Astrocyte (in vitro differentiated cells and primary cell): Measurements from ENCODE around the gene ATP13A2. TPM values are rescaled to one million over a fixed set of nuclear protein-coding genes. Genes with fewer than 3 reads are reported as not detected.

Experiments used
- DNase-seq: peaks from one replicate; pipeline ENCODE4 v3.0.0-alpha.2; 2010; ENCODE audit warnings: low read depth
- FAIRE-seq: peaks from 2 replicates; lab custom pipeline; 2011; peaks lifted over from hg19 to GRCh38; lab: Jason Lieb, UNC
- H2AFZ ChIP-seq: 2 replicates; pipeline ENCODE4 v1.6.0; 2012; ENCODE audit warnings: low read depth, low read length, inconsistent platforms
- H3K27ac ChIP-seq: 2 replicates; pipeline ENCODE4 v1.5.1; 2011; ENCODE audit warnings: low read depth, low read length, inconsistent platforms
- H3K27me3 ChIP-seq: 2 replicates; pipeline ENCODE4 v1.6.0; 2011; ENCODE audit warnings: low read length, inconsistent platforms; ENCODE audit not compliant: insufficient read depth
- H3K36me3 ChIP-seq: 2 replicates; pipeline ENCODE4 v1.5.1; 2011; ENCODE audit warnings: low read length, inconsistent platforms; ENCODE audit not compliant: insufficient read depth
- H3K4me1 ChIP-seq: 2 replicates; pipeline ENCODE4 v1.5.1; 2011; ENCODE audit warnings: low read length, inconsistent platforms; ENCODE audit not compliant: insufficient read depth
- H3K4me2 ChIP-seq: 2 replicates; pipeline ENCODE4 v1.6.0; 2012; ENCODE audit warnings: low read length, inconsistent platforms
- H3K4me3 ChIP-seq: 2 replicates; pipeline ENCODE4 v1.5.1; 2011; ENCODE audit warnings: low read depth, mild to moderate bottlenecking, low read length, inconsistent platforms; ENCODE audit not compliant: insufficient read depth
- H3K79me2 ChIP-seq: 2 replicates; pipeline ENCODE4 v1.6.0; 2012; ENCODE audit warnings: mild to moderate bottlenecking, low read length, inconsistent platforms; ENCODE audit not compliant: insufficient read depth
- H3K9ac ChIP-seq: 2 replicates; pipeline ENCODE4 v1.6.0; 2012; ENCODE audit warnings: mild to moderate bottlenecking, low read length, inconsistent platforms
- H3K9me3 ChIP-seq: 2 replicates; pipeline ENCODE4 v1.5.1; 2012; ENCODE audit warnings: low read depth, mild to moderate bottlenecking, low read length, inconsistent platforms; ENCODE audit not compliant: insufficient read depth
- H4K20me1 ChIP-seq: 2 replicates; pipeline ENCODE4 v1.6.0; 2012; ENCODE audit warnings: low read length, inconsistent platforms; ENCODE audit not compliant: insufficient read depth
- H3K27ac Mint-ChIP-seq: one replicate; pipeline ENCODE4 v1.8.0; 2021; ENCODE audit warnings: mild to moderate bottlenecking, mixed read lengths; ENCODE audit not compliant: unreplicated experiment
- H3K27me3 Mint-ChIP-seq: one replicate; pipeline ENCODE4 v1.8.0; 2021; ENCODE audit warnings: low read depth, mixed read lengths; ENCODE audit not compliant: unreplicated experiment
- H3K36me3 Mint-ChIP-seq: one replicate; pipeline ENCODE4 v1.8.0; 2021; ENCODE audit warnings: low read depth, mixed read lengths; ENCODE audit not compliant: unreplicated experiment
- H3K4me1 Mint-ChIP-seq: one replicate; pipeline ENCODE4 v1.8.0; 2021; ENCODE audit warnings: low read depth, mixed read lengths; ENCODE audit not compliant: unreplicated experiment
- H3K4me3 Mint-ChIP-seq: one replicate; pipeline ENCODE4 v1.8.0; 2021; ENCODE audit warnings: mild to moderate bottlenecking, moderate library complexity, mixed read lengths; ENCODE audit not compliant: unreplicated experiment
- H3K9me3 Mint-ChIP-seq: one replicate; pipeline ENCODE4 v1.8.0; 2021; ENCODE audit warnings: mild to moderate bottlenecking, mixed read lengths; ENCODE audit not compliant: unreplicated experiment
- EZH2 ChIP-seq: IDR thresholded peaks from 2 replicates; pipeline ENCODE4 v1.6.1; 2012; ENCODE audit warnings: mild to moderate bottlenecking, low read length, inconsistent platforms; ENCODE audit not compliant: insufficient read depth
- total RNA-seq: library from RNA; stranded (reverse); gene quantifications from 2 replicates; pipeline ENCODE4 v1.2.1, GENCODE V29; 2021
- TF ChIP-seq, protein P1 (sequence below): IDR thresholded peaks from 2 replicates; pipeline ENCODE4 v1.5.1; 2011; ENCODE audit warnings: low read depth, mild to moderate bottlenecking, inconsistent platforms, low read length, moderate library complexity; ENCODE audit not compliant: insufficient read depth

The ATP13A2 gene
- total RNA-seq, 1 donor from 2014 or later, result 67.8 TPM

DNA sequence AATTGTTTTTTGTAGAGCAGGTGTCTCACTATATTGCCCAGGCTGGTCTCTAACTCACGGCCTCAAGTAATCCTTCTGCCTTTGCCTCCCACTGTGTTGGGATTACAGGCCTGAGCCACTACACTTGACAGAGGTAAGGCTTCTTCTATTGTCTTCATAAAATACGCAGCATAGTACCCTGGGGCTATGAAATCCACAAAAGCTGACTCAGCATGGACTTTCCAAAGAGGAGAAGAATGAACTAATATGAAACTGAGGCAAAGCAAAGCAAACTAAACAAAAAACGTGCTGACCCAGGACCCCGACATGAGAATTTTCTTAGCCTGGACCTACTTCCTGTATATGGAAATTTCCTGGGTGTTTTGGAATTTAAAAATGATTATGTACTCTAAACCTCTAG is 18.5 kb upstream of the ATP13A2 start:
- Histone ChIP-seq H2AFZ (no peak overlapping the region), H3K4me3 (no peak overlapping the region), H3K4me1 (no peaks in the 10 kb centered on the region), H3K36me3 (peaks cover 39% of the 10 kb centered on the region), H3K4me2 (no peak overlapping the region), H3K27me3 (no peaks in the 10 kb centered on the region), H4K20me1 (peaks cover 9% of the 10 kb centered on the region), H3K27ac (no peak overlapping the region), H3K9me3 (no peaks in the 10 kb centered on the region), H3K9ac (no peak overlapping the region), H3K79me2 (no peaks in the 10 kb centered on the region)
- no peaks in the 10 kb centered on the region for H3K4me1 Mint-ChIP-seq
- no peak overlapping the region for H3K4me3 Mint-ChIP-seq
- no peak for TF ChIP-seq EZH2
- TF ChIP-seq, protein P1, sequence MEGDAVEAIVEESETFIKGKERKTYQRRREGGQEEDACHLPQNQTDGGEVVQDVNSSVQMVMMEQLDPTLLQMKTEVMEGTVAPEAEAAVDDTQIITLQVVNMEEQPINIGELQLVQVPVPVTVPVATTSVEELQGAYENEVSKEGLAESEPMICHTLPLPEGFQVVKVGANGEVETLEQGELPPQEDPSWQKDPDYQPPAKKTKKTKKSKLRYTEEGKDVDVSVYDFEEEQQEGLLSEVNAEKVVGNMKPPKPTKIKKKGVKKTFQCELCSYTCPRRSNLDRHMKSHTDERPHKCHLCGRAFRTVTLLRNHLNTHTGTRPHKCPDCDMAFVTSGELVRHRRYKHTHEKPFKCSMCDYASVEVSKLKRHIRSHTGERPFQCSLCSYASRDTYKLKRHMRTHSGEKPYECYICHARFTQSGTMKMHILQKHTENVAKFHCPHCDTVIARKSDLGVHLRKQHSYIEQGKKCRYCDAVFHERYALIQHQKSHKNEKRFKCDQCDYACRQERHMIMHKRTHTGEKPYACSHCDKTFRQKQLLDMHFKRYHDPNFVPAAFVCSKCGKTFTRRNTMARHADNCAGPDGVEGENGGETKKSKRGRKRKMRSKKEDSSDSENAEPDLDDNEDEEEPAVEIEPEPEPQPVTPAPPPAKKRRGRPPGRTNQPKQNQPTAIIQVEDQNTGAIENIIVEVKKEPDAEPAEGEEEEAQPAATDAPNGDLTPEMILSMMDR, result no peak
- DNase-seq (no peak), FAIRE-seq (no peak)
- peaks cover 7% of the 10 kb centered on the region for H3K36me3 Mint-ChIP-seq
- H3K9me3 Mint-ChIP-seq, result no peaks in the 10 kb centered on the region
- H3K27me3 Mint-ChIP-seq, result no peaks in the 10 kb centered on the region
- H3K27ac Mint-ChIP-seq, result no peak overlapping the region

DNA sequence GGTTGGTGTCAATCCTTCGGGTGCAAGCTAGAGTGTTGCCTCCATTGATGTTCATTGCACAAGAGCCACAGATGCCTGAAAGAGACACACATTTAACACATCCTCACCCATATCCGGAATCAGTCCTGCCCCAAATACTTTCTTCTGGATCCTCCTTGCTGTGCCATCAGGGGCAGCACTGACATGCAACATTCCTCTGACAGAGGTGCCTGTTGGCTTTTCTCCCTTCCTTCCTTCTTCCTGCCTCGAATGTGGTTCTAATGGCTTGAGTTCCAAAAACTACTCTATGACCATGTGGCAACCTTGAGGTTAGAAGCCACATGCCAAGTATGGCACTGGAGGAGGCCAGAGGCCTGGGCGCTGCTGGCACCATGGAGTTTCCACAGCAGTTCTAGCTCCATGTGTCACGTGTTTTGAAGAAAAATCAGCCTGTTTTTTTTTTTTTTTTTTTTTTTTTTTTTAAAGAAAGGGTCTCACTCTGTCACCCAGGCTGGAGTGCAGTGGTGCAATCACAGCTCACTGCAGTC is 17.0 kb upstream of the ATP13A2 start:
- H3K27me3 ChIP-seq, result no peaks in the 10 kb centered on the region
- Mint-ChIP-seq H3K4me1 (no peaks in the 10 kb centered on the region), H3K4me3 (no peak overlapping the region), H3K9me3 (no peaks in the 10 kb centered on the region), H3K36me3 (peaks cover 7% of the 10 kb centered on the region), H3K27me3 (no peaks in the 10 kb centered on the region), H3K27ac (no peak overlapping the region)
- H3K9ac ChIP-seq, result no peak overlapping the region
- DNase-seq (no peak), FAIRE-seq (no peak)
- no peak overlapping the region for H2AFZ ChIP-seq
- H3K4me3 ChIP-seq, result no peak overlapping the region
- H3K9me3 ChIP-seq, result no peaks in the 10 kb centered on the region
- H3K79me2 ChIP-seq, result no peaks in the 10 kb centered on the region
- H3K27ac ChIP-seq, result no peak overlapping the region
- H3K4me2 ChIP-seq, result no peak overlapping the region
- H3K36me3 ChIP-seq, result peaks cover 48% of the 10 kb centered on the region
- H3K4me1 ChIP-seq, result no peaks in the 10 kb centered on the region
- H4K20me1 ChIP-seq, result peaks cover 12% of the 10 kb centered on the region
- TF ChIP-seq, protein P1, result no peak
- no peak for TF ChIP-seq EZH2

DNA sequence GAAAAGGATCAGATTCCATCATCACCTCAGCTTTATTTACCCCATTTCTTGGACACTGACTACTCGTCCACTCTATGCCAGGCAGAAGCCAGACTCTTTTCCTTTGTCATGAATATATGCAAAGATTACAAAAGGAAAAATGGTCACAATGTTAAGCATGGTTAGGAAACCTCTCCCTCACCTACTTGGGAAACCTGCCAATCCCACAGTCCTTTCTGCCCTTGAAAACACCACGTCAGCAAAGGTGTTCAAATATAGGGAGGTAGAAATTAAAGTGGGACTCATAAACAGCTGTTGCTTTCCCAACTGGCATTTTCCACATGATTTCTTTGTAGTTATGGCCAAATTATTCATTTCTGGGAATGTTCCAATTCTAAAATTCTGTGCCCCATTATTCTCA is 16.2 kb upstream of the ATP13A2 start:
- H3K4me3 Mint-ChIP-seq, result no peak overlapping the region
- Histone ChIP-seq H3K36me3 (peaks cover 53% of the 10 kb centered on the region), H4K20me1 (peaks cover 12% of the 10 kb centered on the region), H3K27ac (no peak overlapping the region), H3K27me3 (no peaks in the 10 kb centered on the region), H3K9ac (no peak overlapping the region), H3K4me1 (no peaks in the 10 kb centered on the region), H3K4me3 (no peak overlapping the region), H2AFZ (no peak overlapping the region), H3K79me2 (no peaks in the 10 kb centered on the region), H3K9me3 (no peaks in the 10 kb centered on the region), H3K4me2 (no peak overlapping the region)
- no peaks in the 10 kb centered on the region for H3K4me1 Mint-ChIP-seq
- TF ChIP-seq, protein P1, result no peak
- TF ChIP-seq EZH2, result no peak
- peaks cover 7% of the 10 kb centered on the region for H3K36me3 Mint-ChIP-seq
- DNase-seq, result no peak
- FAIRE-seq, result no peak
- H3K27me3 Mint-ChIP-seq, result no peaks in the 10 kb centered on the region
- no peaks in the 10 kb centered on the region for H3K9me3 Mint-ChIP-seq
- no peak overlapping the region for H3K27ac Mint-ChIP-seq
